H1 (cell line): ENCODE measurements around the gene ASCC1. TPM values are rescaled to one million over a fixed set of nuclear protein-coding genes. Genes with fewer than 3 reads are reported as not detected.
A peak's percentile ranks its signal among the peaks of the same experiment; 100 is the strongest.

ENCODE experiments used
- ASH2L ChIP-seq: fragments of 200-600, 300-600 bp; sonication (generic); IDR thresholded peaks from one replicate; pipeline ENCODE4 v1.7.1; 2017; ENCODE audit warnings: low read length
- CREB1 ChIP-seq: IDR thresholded peaks from 2 replicates; pipeline ENCODE4 v1.6.1; 2012; ENCODE audit warnings: inconsistent platforms
- E2F6 ChIP-seq: IDR thresholded peaks from 2 replicates; pipeline ENCODE4 v1.6.1; 2012; ENCODE audit warnings: inconsistent platforms
- EGR1 ChIP-seq: IDR thresholded peaks from 2 replicates; pipeline ENCODE4 v1.6.1; 2011; ENCODE audit warnings: low read depth, low read length, borderline replicate concordance
- JUN ChIP-seq: IDR thresholded peaks from 2 replicates; pipeline ENCODE4 v1.6.1; 2011; ENCODE audit warnings: low read depth, mild to moderate bottlenecking, improper control_type of control experiment, low read length
- KDM4A ChIP-seq: IDR thresholded peaks from one replicate; pipeline ENCODE4 v1.7.1; 2012; ENCODE audit warnings: low read depth, mild to moderate bottlenecking, moderate library complexity, low read length, inconsistent platforms; ENCODE audit not compliant: severe bottlenecking
- MAX ChIP-seq: IDR thresholded peaks from 2 replicates; pipeline ENCODE4 v1.6.1; 2012; ENCODE audit warnings: inconsistent platforms
- NRF1 ChIP-seq: IDR thresholded peaks from 2 replicates; pipeline ENCODE4 v1.6.1; 2011; ENCODE audit warnings: mild to moderate bottlenecking, low read depth, low read length, improper control_type of control experiment
- PHF8 ChIP-seq: fragments of 200-600 bp; sonication (generic); conservative IDR thresholded peaks from 2 replicates; pipeline ENCODE4 v1.7.1; 2012; ENCODE audit warnings: low read depth, mild to moderate bottlenecking, inconsistent platforms, low read length, moderate library complexity
- POLR2A ChIP-seq, 2 experiments: IDR thresholded peaks; 1 replicate in 1 of 2; 2 replicates in 1 of 2; pipeline ENCODE4 v1.6.1; 2011; ENCODE audit warnings: low read depth in 2 of 2, low read length in 2 of 2, mild to moderate bottlenecking in 2 of 2; ENCODE audit errors: control extremely low read depth in 1 of 2
- POLR2AphosphoS5 ChIP-seq: IDR thresholded peaks from 2 replicates; pipeline ENCODE4 v1.6.1; 2011; ENCODE audit warnings: low read depth, low read length
- RAD21 ChIP-seq, 2 experiments: IDR thresholded peaks in 1 of 2; conservative IDR thresholded peaks in 1 of 2; 2 replicates each; pipeline ENCODE4 v1.6.1; 2011; ENCODE audit warnings: low read depth in 2 of 2, low read length in 2 of 2, improper control_type of control experiment in 1 of 2, inconsistent platforms in 1 of 2, mild to moderate bottlenecking in 1 of 2, moderate library complexity in 1 of 2
- RBBP5 ChIP-seq: IDR thresholded peaks from 2 replicates; pipeline ENCODE4 v1.7.1; 2012; ENCODE audit warnings: low read depth, mild to moderate bottlenecking, inconsistent platforms, low read length, moderate library complexity, borderline replicate concordance
- SAP30 ChIP-seq: fragments of 300-600 bp; sonication (generic); IDR thresholded peaks from 2 replicates; pipeline ENCODE4 v1.7.1; 2012; ENCODE audit warnings: low read length, moderate library complexity, mild to moderate bottlenecking, inconsistent platforms; ENCODE audit not compliant: insufficient read depth, insufficient replicate concordance
- SIRT6 ChIP-seq: IDR thresholded peaks from one replicate; pipeline ENCODE4 v1.7.1; 2012; ENCODE audit warnings: low read length, inconsistent platforms
- SP1 ChIP-seq: IDR thresholded peaks from 2 replicates; pipeline ENCODE4 v1.6.1; 2011; ENCODE audit warnings: low read depth, low read length
- SP4 ChIP-seq: IDR thresholded peaks from 2 replicates; pipeline ENCODE4 v1.6.1; 2012; ENCODE audit warnings: low read length, inconsistent platforms
- TAF1 ChIP-seq: IDR thresholded peaks from 2 replicates; pipeline ENCODE4 v1.6.1; 2011; ENCODE audit warnings: mild to moderate bottlenecking, low read depth, low read length
- TAF7 ChIP-seq: optimal IDR thresholded peaks from 2 replicates; pipeline ENCODE3; 2011; ENCODE audit warnings: low read depth, mild to moderate bottlenecking, inconsistent platforms, low read length, moderate library complexity, borderline replicate concordance
- TBP ChIP-seq: IDR thresholded peaks from 2 replicates; pipeline ENCODE4 v1.6.1; 2011; ENCODE audit warnings: low read depth, low read length, improper control_type of control experiment
- TEAD4 ChIP-seq: IDR thresholded peaks from 2 replicates; pipeline ENCODE4 v1.6.1; 2012; ENCODE audit warnings: low read depth, low read length, inconsistent platforms, mixed read lengths
- polyA plus RNA-seq, 7 experiments: library from polyadenylated mRNA; depleted of rRNA in 3 of 7; stranded (reverse) in 5 of 7; unstranded in 2 of 7; fragments of >200 nt in 5 of 7; fragments of 200-250 nt in 2 of 7; gene quantifications; 1 replicate in 5 of 7; 2 replicates in 1 of 7; 4 replicates in 1 of 7; pipeline versions ENCODE4 v1.2.1 to v1.2.3, GENCODE V29; 2011 to 2013; ENCODE audit warnings: missing spikeins in 2 of 7, mixed read lengths in 2 of 7
- total RNA-seq: library from RNA; stranded (reverse); fragmentation: NEBNext Ultra II Directional; extraction: Animal tissue kit (Norgen Biotek cat#: 25700); gene quantifications from 2 replicates; pipeline ENCODE4 v1.2.1, GENCODE V29; 2021

ASCC1 gene
- total and polyA plus RNA-seq, 2 of the 8 experiments (the other 6 are each of a cell fraction or from before 2014, with no cell fraction given) = 25.6 to 35.8 TPM

GRCh38 chr10:72215611-72216549, at the start of gene ASCC1, which contains the start of gene ANAPC16 (continued):
- peak; percentile 73 for TF ChIP-seq KDM4A
- no peak for TF ChIP-seq JUN
- peak; percentile 76; the same call in 1 of the 2 replicates for TF ChIP-seq RBBP5
- peak; percentile 87; the same call in 1 of the 2 replicates for TF ChIP-seq SP4
- TF ChIP-seq E2F6 = peak; percentile 70
- peak; percentile 78 for TF ChIP-seq SP1
- TF ChIP-seq CREB1 = peak; percentile 49; the same call in 1 of the 2 replicates
- TF ChIP-seq TAF7 = peak; percentile 90
- 0 out of 4 replicates have a peak, but pooled peaks of 1 of the 2 experiments have one; percentile 0 for TF ChIP-seq RAD21 (IDR thresholded peaks at IDR 0.05 in 1 of 2, conservative IDR thresholded peaks at IDR 0.05 in 1 of 2; ENCODE audit: low read depth in 2 of 2, low read length in 2 of 2)
- TF ChIP-seq EGR1 = no peak
- peak; percentile 31 for TF ChIP-seq SAP30
- TF ChIP-seq TAF1 = peak; percentile 94
- TF ChIP-seq SIRT6 = no peak
- TF ChIP-seq MAX = peak; percentile 87
- peak; percentile 80 for TF ChIP-seq TBP
- peak; percentile 97 for TF ChIP-seq POLR2AphosphoS5
- peak; percentile 97 for TF ChIP-seq NRF1
- peak; percentile 95 to 99 for TF ChIP-seq POLR2A (IDR thresholded peaks at IDR 0.05; ENCODE audit: control extremely low read depth in 1 of 2, low read depth in 2 of 2, low read length in 2 of 2)
- TF ChIP-seq ASH2L = peak; percentile 97
- peak; percentile 81 for TF ChIP-seq TEAD4
- TF ChIP-seq PHF8 = peak; percentile 99
